ENCODE results near the gene LTK.
"Not testable (repeated sequence)": the region's sequence is repeated elsewhere in the genome, so short reads cannot be mapped to it uniquely, and the experiment has no call there.

The LTK gene

DNA sequence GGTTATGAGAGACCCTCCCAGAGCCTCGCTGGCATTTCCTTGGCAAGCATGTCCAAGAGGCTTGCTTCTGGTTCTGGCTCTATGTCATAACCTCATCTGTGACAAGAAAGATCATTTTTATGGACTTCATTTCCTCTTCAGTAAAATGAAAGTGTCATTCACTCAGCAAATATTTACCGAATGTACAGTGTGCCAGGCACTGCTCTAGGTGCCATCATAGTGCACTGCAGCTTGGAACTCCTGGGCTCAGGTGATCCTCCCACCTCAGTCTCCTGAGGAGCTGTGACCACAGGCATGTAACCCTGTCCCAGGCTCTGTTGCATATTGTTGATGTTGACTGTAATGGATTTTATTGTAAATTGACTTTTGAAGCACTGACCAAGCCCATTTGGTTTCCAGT, 38.7 kb downstream of the LTK start:
- no peak overlapping the region for H3K9ac ChIP-seq (ENCODE audit: low read length in 2 of 2)
- no peaks in the 10 kb centered on the region for H3K27me3 ChIP-seq (ENCODE audit: control insufficient read depth in 1 of 2, insufficient read depth in 2 of 2, low read length in 2 of 2)
- H3K4me3 ChIP-seq (ENCODE audit: low read length in 2 of 2) = no peak overlapping the region
- peaks cover 56 to 66% of the 10 kb centered on the region in 2 donors for H3K36me3 ChIP-seq (ENCODE audit: control insufficient read depth in 2 of 2, insufficient read depth in 2 of 2, low read length in 2 of 2)
- H3K4me1 ChIP-seq (ENCODE audit: control insufficient read depth, insufficient read depth, low read length) = no peaks in the 10 kb centered on the region
- H3K27ac ChIP-seq (ENCODE audit: low read length) = no peak overlapping the region
- H3K9me3 ChIP-seq (ENCODE audit: control insufficient read depth in 2 of 2, low read length in 2 of 2) = no peaks in the 10 kb centered on the region

DNA sequence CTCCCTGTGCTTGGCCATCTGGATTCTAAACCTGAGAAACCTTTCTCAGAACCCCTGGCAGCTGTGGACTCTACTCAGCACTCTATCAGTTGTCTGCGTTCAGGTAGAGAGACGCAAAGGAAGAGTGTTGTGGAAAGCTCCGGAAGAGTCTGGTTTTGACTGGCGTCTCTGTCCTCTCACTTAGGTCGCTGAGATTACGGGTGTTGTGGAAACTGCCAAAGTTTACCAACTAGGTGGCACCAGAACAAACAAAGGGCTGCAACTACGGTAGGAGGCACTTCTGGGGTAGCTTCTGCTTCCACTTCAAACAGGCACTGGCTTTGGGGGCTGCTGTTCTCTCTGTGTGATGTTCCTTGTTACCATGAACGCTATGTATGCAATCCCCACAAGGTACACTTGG, 39.2 kb downstream of the LTK start:
- H3K27ac ChIP-seq (ENCODE audit: low read length) = no peak overlapping the region
- H3K4me1 ChIP-seq (ENCODE audit: control insufficient read depth, insufficient read depth, low read length) = no peaks in the 10 kb centered on the region
- H3K9me3 ChIP-seq (ENCODE audit: control insufficient read depth in 2 of 2, low read length in 2 of 2) = no peaks in the 10 kb centered on the region
- H3K36me3 ChIP-seq (ENCODE audit: control insufficient read depth in 2 of 2, insufficient read depth in 2 of 2, low read length in 2 of 2) = peaks cover 56 to 65% of the 10 kb centered on the region in 2 donors
- no peak overlapping the region for H3K4me3 ChIP-seq (ENCODE audit: low read length in 2 of 2)
- H3K9ac ChIP-seq (ENCODE audit: low read length in 2 of 2) = no peak overlapping the region
- H3K27me3 ChIP-seq (ENCODE audit: control insufficient read depth in 1 of 2, insufficient read depth in 2 of 2, low read length in 2 of 2) = no peaks in the 10 kb centered on the region

DNA sequence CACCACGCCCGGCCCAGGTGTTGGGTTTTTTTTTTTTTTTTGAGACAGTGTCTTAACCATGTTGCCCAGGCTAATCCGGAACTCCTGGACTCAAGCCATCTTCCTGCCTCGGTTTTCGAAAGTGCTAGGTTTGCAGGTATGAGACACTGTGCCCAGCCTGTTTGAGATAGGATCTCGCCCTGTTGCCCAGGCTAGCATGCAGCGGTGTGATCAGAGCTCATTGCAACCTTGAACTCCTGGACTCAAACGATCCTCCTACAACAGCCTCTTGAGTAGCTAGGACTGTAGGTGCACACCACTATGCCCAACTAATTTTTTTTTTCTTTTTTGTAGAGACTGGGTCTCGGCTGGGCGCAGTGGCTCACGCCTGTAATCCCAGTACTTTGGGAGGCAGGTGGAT, 40.2 kb downstream of the LTK start:
- no peak overlapping the region for H3K27ac ChIP-seq (ENCODE audit: low read length)
- H3K36me3 ChIP-seq (ENCODE audit: control insufficient read depth in 2 of 2, insufficient read depth in 2 of 2, low read length in 2 of 2) = peaks cover 49 to 55% of the 10 kb centered on the region in 2 donors

DNA sequence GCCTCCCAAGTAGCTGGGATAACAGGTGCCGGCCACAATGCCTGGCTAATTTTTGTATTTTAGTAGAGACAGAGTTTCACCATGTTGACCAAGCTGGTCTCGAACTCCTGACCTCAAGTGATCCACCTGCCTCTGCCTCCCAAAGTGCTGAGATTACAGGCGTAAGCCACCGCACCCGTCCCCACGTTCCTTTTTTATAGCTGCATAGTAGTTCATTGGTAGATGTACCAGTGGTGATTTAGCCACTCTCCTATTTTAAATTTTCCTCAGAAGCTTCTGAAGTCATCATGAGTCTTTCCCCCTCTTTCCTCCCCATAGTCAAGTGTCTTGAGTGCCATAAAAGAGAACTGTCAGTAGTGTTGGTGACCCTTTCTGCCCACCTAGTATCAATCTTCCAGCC, 44.0 kb downstream of the LTK start:
- H3K4me3 ChIP-seq (ENCODE audit: low read length in 2 of 2); H3K27ac ChIP-seq (ENCODE audit: low read length); H3K4me1 ChIP-seq (ENCODE audit: control insufficient read depth, insufficient read depth, low read length); H3K27me3 ChIP-seq (ENCODE audit: control insufficient read depth in 1 of 2, insufficient read depth in 2 of 2, low read length in 2 of 2); H3K9me3 ChIP-seq (ENCODE audit: control insufficient read depth in 2 of 2, low read length in 2 of 2); H3K9ac ChIP-seq (ENCODE audit: low read length in 2 of 2): not testable (repeated sequence)
- peaks cover 35 to 38% of the 10 kb centered on the region in 2 donors for H3K36me3 ChIP-seq (ENCODE audit: control insufficient read depth in 2 of 2, insufficient read depth in 2 of 2, low read length in 2 of 2)

More for the DNA sequence above, 40.2 kb downstream of the LTK start:
- Histone ChIP-seq H3K27me3 (ENCODE audit: control insufficient read depth in 1 of 2, insufficient read depth in 2 of 2, low read length in 2 of 2) (no peaks in the 10 kb centered on the region), H3K9me3 (ENCODE audit: control insufficient read depth in 2 of 2, low read length in 2 of 2) (no peaks in the 10 kb centered on the region), H3K9ac (ENCODE audit: low read length in 2 of 2) (no peak overlapping the region), H3K4me3 (ENCODE audit: low read length in 2 of 2) (no peak overlapping the region), H3K4me1 (ENCODE audit: control insufficient read depth, insufficient read depth, low read length) (no peaks in the 10 kb centered on the region)

DNA sequence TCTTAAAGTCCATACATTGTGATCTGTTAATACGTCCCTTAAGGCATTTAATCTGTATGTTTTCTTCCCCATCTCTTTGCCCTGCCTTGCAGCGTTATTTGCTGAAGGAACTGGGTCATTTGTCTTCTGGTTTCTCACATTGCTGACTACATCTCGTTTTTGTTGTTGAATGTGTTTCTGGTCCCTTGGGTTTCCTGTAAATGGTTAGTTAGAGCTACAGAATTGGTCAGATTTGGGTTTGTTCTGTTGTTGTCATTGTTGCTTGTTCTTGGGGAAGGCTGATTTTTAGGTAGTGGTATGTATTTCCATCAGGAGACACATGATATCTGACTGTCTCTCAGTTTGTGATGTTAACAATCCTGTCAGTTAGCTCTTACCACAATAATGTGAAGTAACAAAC, 46.9 kb downstream of the LTK start:
- H3K36me3 ChIP-seq (ENCODE audit: control insufficient read depth in 2 of 2, insufficient read depth in 2 of 2, low read length in 2 of 2) = peaks cover 32 to 40% of the 10 kb centered on the region in 2 donors

DNA sequence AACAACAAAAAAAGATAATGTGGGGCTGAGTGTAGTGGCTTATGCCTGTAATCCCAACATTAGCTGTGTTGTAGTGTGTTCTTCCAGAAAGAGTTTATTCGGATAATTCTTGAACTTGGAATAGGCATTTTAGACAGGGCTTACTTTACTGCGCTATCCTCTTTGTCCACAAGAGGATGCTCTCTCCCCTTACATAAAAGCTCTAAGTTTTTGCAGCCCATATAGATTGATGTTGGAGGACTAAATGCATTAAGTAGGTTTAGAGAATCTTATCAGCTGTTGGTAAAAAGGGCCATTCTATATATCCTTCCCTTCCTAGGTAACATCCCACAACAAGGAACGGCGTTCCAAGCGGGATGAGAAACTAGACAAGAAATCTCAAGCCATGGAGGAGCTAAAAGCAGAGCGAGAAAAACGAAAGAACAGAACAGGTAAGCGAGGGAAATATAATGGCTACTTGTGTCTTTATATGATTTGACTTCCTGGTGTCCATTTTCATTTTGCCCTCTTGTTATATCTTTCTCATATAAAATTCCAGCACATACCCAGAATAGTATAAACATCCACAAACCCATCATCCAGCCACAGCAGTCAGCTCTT, 47.7 kb downstream of the LTK start:
- H3K4me1 ChIP-seq (ENCODE audit: control insufficient read depth, insufficient read depth, low read length) = no peaks in the 10 kb centered on the region
- no peaks in the 10 kb centered on the region for H3K27me3 ChIP-seq (ENCODE audit: control insufficient read depth in 1 of 2, insufficient read depth in 2 of 2, low read length in 2 of 2)
- no peak overlapping the region for H3K9ac ChIP-seq (ENCODE audit: low read length in 2 of 2)
- H3K36me3 ChIP-seq (ENCODE audit: control insufficient read depth in 2 of 2, insufficient read depth in 2 of 2, low read length in 2 of 2) = peaks cover 28 to 35% of the 10 kb centered on the region in 2 donors
- no peaks in the 10 kb centered on the region for H3K9me3 ChIP-seq (ENCODE audit: control insufficient read depth in 2 of 2, low read length in 2 of 2)
- no peak overlapping the region for H3K4me3 ChIP-seq (ENCODE audit: low read length in 2 of 2)
- no peak overlapping the region for H3K27ac ChIP-seq (ENCODE audit: low read length)

More for the DNA sequence above, 46.9 kb downstream of the LTK start:
- Histone ChIP-seq H3K4me1 (ENCODE audit: control insufficient read depth, insufficient read depth, low read length) (no peaks in the 10 kb centered on the region), H3K4me3 (ENCODE audit: low read length in 2 of 2) (no peak overlapping the region), H3K9ac (ENCODE audit: low read length in 2 of 2) (no peak overlapping the region), H3K9me3 (ENCODE audit: control insufficient read depth in 2 of 2, low read length in 2 of 2) (no peaks in the 10 kb centered on the region), H3K27ac (ENCODE audit: low read length) (no peak overlapping the region), H3K27me3 (ENCODE audit: control insufficient read depth in 1 of 2, insufficient read depth in 2 of 2, low read length in 2 of 2) (no peaks in the 10 kb centered on the region)

DNA sequence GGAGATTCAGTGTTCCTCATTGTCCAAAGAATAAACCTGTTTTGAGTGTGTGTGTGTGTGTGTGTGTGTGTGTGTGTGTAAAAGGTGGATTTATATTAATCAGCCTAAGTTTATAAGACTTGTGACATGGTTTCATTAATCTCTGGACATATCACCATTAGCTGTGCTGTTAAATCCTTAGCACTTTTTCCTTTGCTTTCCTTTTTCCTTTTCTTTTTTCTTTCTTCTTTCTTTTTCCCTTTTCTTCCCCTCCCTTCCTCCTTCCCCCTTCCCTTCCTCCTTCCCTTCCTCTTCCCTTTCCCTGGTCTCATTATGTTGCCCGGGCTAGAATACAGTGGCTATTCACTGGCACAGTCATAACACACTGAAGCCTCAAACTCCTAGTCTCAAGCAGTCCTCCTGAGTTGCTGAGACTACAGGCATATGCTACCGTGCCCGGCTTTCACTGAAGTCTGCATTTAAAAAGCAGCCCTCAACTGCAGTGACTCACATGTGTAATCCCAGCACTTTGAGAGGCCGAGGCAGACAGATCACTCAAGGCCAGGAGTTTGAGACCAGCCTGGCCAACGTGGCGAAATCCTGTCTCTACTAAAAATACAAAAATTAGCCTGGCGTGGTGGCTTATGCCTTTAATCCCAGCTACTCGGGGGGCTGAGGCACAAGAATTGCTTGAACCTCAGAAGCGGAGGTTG, 48.6 kb downstream of the LTK start:
- Histone ChIP-seq H3K27ac (ENCODE audit: low read length) (no peak overlapping the region), H3K36me3 (ENCODE audit: control insufficient read depth in 2 of 2, insufficient read depth in 2 of 2, low read length in 2 of 2) (peaks cover 22 to 28% of the 10 kb centered on the region in 2 donors), H3K27me3 (ENCODE audit: control insufficient read depth in 1 of 2, insufficient read depth in 2 of 2, low read length in 2 of 2) (no peaks in the 10 kb centered on the region), H3K4me1 (ENCODE audit: control insufficient read depth, insufficient read depth, low read length) (no peaks in the 10 kb centered on the region), H3K4me3 (ENCODE audit: low read length in 2 of 2) (no peak overlapping the region), H3K9me3 (ENCODE audit: control insufficient read depth in 2 of 2, low read length in 2 of 2) (no peaks in the 10 kb centered on the region), H3K9ac (ENCODE audit: low read length in 2 of 2) (no peak overlapping the region)

DNA sequence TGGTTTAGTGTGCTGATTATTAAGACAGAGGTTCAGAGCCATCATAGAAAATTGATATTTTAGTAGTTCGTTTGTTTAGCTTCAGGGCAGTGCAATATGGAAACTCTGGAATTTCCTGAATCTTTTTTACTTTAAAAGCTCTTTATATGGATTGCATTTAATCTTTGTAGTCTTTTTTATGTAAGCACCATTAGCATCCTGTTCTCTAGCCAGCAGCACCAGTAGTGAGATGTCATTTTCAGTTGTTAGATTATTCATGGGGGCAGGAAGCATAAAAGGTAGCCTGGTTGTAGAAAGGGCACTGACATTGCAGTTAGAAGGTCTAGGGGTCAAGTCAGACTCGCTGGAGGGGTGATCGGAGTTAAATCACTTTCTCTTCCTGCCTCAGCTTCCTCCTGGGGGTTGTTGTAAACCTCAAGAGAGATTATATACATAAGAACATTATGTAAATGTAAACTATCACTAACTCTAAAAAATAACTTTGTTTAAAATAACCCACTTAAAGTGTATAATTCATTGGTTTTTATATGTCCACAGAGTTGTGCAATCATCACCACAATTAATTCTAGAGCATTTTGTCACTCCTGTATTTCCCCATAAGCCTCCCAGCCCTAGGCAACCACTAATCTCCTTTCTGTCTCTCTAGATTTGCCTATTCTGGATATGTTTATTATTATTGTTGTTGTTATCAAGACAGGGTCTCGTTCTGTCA, 51.4 kb downstream of the LTK start:
- no peaks in the 10 kb centered on the region for H3K27me3 ChIP-seq (ENCODE audit: control insufficient read depth in 1 of 2, insufficient read depth in 2 of 2, low read length in 2 of 2)
- H3K36me3 ChIP-seq (ENCODE audit: control insufficient read depth in 2 of 2, insufficient read depth in 2 of 2, low read length in 2 of 2) = peaks cover 27 to 31% of the 10 kb centered on the region in 2 donors
- no peaks in the 10 kb centered on the region for H3K4me1 ChIP-seq (ENCODE audit: control insufficient read depth, insufficient read depth, low read length)
- no peak overlapping the region for H3K27ac ChIP-seq (ENCODE audit: low read length)
- no peaks in the 10 kb centered on the region for H3K9me3 ChIP-seq (ENCODE audit: control insufficient read depth in 2 of 2, low read length in 2 of 2)
- H3K4me3 ChIP-seq (ENCODE audit: low read length in 2 of 2) = no peak overlapping the region
- no peak overlapping the region for H3K9ac ChIP-seq (ENCODE audit: low read length in 2 of 2)
